ENCODE data around the gene KCNAB1. TPM values are rescaled to one million over a fixed set of nuclear protein-coding genes. Genes with fewer than 3 reads are reported as not detected.
"Not testable (repeated sequence)": the region's sequence is repeated elsewhere in the genome, so short reads cannot be mapped to it uniquely, and the experiment has no call there.

The KCNAB1 gene
- polyA plus RNA-seq, 2 donors = 0.61 to 1.3 TPM

DNA sequence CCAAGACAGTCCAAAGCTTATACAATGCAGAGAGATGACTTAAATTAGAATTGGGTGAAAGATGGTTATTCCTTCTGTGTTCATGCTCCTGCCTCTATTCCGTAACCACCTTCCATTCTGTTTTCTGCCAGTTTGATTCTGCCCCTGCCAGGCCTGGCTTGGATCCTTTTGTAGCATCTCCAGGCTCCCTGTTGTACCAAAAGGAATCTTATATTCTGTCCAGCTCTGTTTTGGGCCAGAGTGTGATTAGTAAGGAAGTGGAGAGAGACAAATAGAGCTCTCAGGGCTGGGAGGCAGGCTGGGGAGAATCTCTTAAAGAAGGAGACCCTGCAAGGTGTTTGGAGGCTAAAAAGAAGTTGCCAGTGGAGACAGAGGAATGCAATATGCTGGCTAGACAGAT is 63.8 kb downstream of the KCNAB1 start:
- H3K27me3 ChIP-seq (ENCODE audit: control insufficient read depth in 1 of 2, insufficient read depth in 2 of 2, low read length in 2 of 2) = no peaks in the 10 kb centered on the region
- no peaks in the 10 kb centered on the region for H3K9me3 ChIP-seq (ENCODE audit: control insufficient read depth in 2 of 2, insufficient read depth in 1 of 2, low read depth in 1 of 2, low read length in 1 of 2)
- H3K27ac ChIP-seq (ENCODE audit: low read depth in 2 of 2, low read length in 1 of 2) = no peak overlapping the region
- WGBS, 2 donors = 82 to 92% methylated on average over 1 of the region's 1 CpG
- H3K36me3 ChIP-seq (ENCODE audit: control insufficient read depth in 2 of 2, insufficient read depth in 2 of 2, low read length in 1 of 2) = no peaks in the 10 kb centered on the region
- no peak overlapping the region for H3K4me3 ChIP-seq (ENCODE audit: low read depth in 1 of 2, low read length in 2 of 2)
- no peaks in the 10 kb centered on the region for H3K4me1 ChIP-seq (ENCODE audit: control insufficient read depth in 2 of 2, insufficient read depth in 2 of 2, low read length in 1 of 2)

DNA sequence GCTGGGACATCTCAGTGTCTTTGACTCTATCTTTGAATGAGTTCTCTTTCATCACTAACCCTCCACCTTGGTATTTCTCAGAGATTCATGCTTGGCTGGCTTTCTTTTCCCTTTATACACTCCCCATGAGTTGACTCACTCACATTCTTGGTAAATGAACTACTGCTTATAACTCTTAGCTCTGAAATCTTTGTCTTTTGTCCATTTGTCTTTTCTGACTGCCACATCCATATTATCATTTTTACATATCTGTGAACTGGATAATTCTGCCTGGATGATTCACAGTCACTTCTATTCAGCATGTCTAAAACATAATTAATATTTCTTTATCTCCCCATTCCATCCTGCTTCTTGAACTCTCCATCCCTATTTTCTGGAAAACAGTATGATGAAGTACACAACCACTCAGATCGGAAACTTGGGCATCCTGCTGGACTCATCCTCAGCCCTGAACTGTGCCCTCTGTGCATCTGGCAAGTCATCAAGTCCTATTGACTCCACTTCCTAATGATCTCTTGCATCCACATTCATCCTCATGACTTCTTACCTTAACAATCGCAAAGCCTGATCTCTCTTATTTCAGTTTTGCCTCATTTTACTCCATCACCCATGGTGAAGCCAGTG is 66.9 kb downstream of the KCNAB1 start:
- no peaks in the 10 kb centered on the region for H3K9me3 ChIP-seq (ENCODE audit: control insufficient read depth in 2 of 2, insufficient read depth in 1 of 2, low read depth in 1 of 2, low read length in 1 of 2)

DNA sequence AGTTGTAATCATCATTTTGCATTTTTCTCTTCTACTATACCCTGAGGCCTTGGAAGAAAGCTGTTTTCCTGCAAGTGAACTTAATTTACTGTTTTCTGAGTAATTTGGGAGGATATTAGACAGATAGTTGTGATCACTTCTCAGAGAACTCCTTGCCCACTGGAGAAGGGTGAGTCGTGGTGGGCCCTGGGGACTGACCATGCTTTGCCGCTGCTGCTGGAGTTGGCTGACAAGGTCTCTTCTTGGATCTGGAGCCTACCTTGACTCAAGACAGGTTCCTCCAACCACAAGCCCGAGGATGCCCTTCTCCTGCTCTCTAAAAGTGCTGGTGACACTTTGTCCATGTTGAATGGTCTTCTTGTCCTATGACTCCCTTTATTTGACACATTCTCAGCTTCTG is 68.4 kb downstream of the KCNAB1 start:
- no peaks in the 10 kb centered on the region for H3K36me3 ChIP-seq (ENCODE audit: control insufficient read depth in 2 of 2, insufficient read depth in 2 of 2, low read length in 1 of 2)
- no peaks in the 10 kb centered on the region for H3K27me3 ChIP-seq (ENCODE audit: control insufficient read depth in 1 of 2, insufficient read depth in 2 of 2, low read length in 2 of 2)
- H3K27ac ChIP-seq (ENCODE audit: low read depth in 2 of 2, low read length in 1 of 2) = no peak overlapping the region
- WGBS, 2 donors = 86 to 90% methylated on average over 3 of the region's 3 CpGs
- no peak overlapping the region for H3K4me3 ChIP-seq (ENCODE audit: low read depth in 1 of 2, low read length in 2 of 2)
- H3K9me3 ChIP-seq (ENCODE audit: control insufficient read depth in 2 of 2, insufficient read depth in 1 of 2, low read depth in 1 of 2, low read length in 1 of 2) = no peaks in the 10 kb centered on the region
- no peaks in the 10 kb centered on the region for H3K4me1 ChIP-seq (ENCODE audit: control insufficient read depth in 2 of 2, insufficient read depth in 2 of 2, low read length in 1 of 2)

More for the DNA sequence above, 66.9 kb downstream of the KCNAB1 start:
- H3K36me3 ChIP-seq (ENCODE audit: control insufficient read depth in 2 of 2, insufficient read depth in 2 of 2, low read length in 1 of 2) = no peaks in the 10 kb centered on the region
- H3K4me3 ChIP-seq (ENCODE audit: low read depth in 1 of 2, low read length in 2 of 2) = no peak overlapping the region
- 91 to 97% methylated on average over 2 of the region's 2 CpGs for WGBS, 2 donors
- no peaks in the 10 kb centered on the region for H3K4me1 ChIP-seq (ENCODE audit: control insufficient read depth in 2 of 2, insufficient read depth in 2 of 2, low read length in 1 of 2)
- no peak overlapping the region for H3K27ac ChIP-seq (ENCODE audit: low read depth in 2 of 2, low read length in 1 of 2)
- H3K27me3 ChIP-seq (ENCODE audit: control insufficient read depth in 1 of 2, insufficient read depth in 2 of 2, low read length in 2 of 2) = no peaks in the 10 kb centered on the region

DNA sequence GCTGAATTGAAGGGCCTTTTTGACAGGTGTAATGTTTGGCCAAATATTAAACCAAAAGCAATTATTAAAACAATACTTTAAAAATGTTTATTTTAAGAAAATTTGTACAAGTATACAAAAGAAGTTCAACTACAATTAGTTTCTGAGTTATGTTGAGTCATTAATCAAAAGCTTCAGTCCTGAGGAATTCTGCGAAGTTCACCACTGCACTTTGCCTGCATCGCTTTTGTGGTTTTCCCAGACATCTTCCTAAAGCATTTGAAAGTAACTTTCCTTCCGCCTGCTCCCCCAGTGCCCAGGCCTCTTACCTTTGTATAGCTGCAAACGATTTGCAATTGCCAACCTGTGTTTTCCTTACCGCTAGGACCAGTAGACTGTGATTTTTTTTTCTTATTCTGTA is 69.5 kb downstream of the KCNAB1 start:
- Histone ChIP-seq H3K36me3 (ENCODE audit: control insufficient read depth in 2 of 2, insufficient read depth in 2 of 2, low read length in 1 of 2) (no peaks in the 10 kb centered on the region), H3K27me3 (ENCODE audit: control insufficient read depth in 1 of 2, insufficient read depth in 2 of 2, low read length in 2 of 2) (no peaks in the 10 kb centered on the region), H3K4me1 (ENCODE audit: control insufficient read depth in 2 of 2, insufficient read depth in 2 of 2, low read length in 1 of 2) (no peaks in the 10 kb centered on the region), H3K9me3 (ENCODE audit: control insufficient read depth in 2 of 2, insufficient read depth in 1 of 2, low read depth in 1 of 2, low read length in 1 of 2) (no peaks in the 10 kb centered on the region), H3K4me3 (ENCODE audit: low read depth in 1 of 2, low read length in 2 of 2) (no peak overlapping the region), H3K27ac (ENCODE audit: low read depth in 2 of 2, low read length in 1 of 2) (no peak overlapping the region)
- WGBS, 2 donors = 69 to 75% methylated on average over 5 of the region's 5 CpGs

DNA sequence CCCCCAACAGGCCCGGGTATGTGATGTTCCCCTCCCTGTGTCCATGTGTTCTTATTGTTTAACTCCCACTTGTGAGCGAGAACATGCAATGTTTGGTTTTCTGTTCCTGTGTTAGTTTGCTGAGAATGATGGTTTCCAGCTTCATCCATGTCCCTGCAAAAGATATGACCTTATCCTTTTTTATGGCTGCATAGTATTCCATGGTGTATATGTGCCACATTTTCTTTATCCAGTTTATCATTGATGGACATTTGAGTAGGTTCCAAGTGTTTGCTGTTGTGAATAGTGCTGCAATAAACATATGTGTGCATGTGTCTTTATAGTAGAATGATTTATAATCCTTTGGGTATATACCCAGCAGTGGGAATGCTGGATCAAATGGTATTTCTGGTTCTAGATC is 74.6 kb downstream of the KCNAB1 start:
- H3K9me3 ChIP-seq (ENCODE audit: control insufficient read depth in 2 of 2, insufficient read depth in 1 of 2, low read depth in 1 of 2, low read length in 1 of 2) = not testable (repeated sequence)

DNA sequence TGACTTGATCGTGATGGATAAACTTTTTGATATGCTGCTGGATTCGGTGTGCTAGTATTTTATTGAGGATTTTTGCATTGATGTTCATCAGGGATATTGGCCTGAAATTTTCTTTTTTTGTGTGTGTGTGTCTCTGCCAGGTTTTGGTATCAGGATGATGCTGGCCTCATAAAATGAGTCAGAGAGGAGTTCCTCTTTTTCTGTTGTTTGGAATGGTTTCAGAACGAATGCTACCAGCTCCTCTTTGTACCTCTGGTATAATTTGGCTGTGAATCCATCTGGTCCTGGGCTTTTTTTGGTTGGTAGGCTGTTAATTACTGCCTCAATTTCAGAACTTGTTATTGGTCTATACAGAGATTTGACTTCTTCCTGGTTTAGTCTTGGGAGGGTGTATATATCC is 76.8 kb downstream of the KCNAB1 start:
- not testable (repeated sequence) for H3K4me3 ChIP-seq (ENCODE audit: low read depth in 1 of 2, low read length in 2 of 2); H3K36me3 ChIP-seq (ENCODE audit: control insufficient read depth in 2 of 2, insufficient read depth in 2 of 2, low read length in 1 of 2); H3K27me3 ChIP-seq (ENCODE audit: control insufficient read depth in 1 of 2, insufficient read depth in 2 of 2, low read length in 2 of 2); H3K4me1 ChIP-seq (ENCODE audit: control insufficient read depth in 2 of 2, insufficient read depth in 2 of 2, low read length in 1 of 2); H3K9me3 ChIP-seq (ENCODE audit: control insufficient read depth in 2 of 2, insufficient read depth in 1 of 2, low read depth in 1 of 2, low read length in 1 of 2); H3K27ac ChIP-seq (ENCODE audit: low read depth in 2 of 2, low read length in 1 of 2)
- 78 to 81% methylated on average over 3 of the region's 3 CpGs for WGBS, 2 donors

More for the DNA sequence above, 74.6 kb downstream of the KCNAB1 start:
- not testable (repeated sequence) for H3K4me1 ChIP-seq (ENCODE audit: control insufficient read depth in 2 of 2, insufficient read depth in 2 of 2, low read length in 1 of 2); H3K4me3 ChIP-seq (ENCODE audit: low read depth in 1 of 2, low read length in 2 of 2); H3K27me3 ChIP-seq (ENCODE audit: control insufficient read depth in 1 of 2, insufficient read depth in 2 of 2, low read length in 2 of 2); H3K36me3 ChIP-seq (ENCODE audit: control insufficient read depth in 2 of 2, insufficient read depth in 2 of 2, low read length in 1 of 2); H3K27ac ChIP-seq (ENCODE audit: low read depth in 2 of 2, low read length in 1 of 2)
- 92 to 93% methylated on average over 2 of the region's 2 CpGs for WGBS, 2 donors

DNA sequence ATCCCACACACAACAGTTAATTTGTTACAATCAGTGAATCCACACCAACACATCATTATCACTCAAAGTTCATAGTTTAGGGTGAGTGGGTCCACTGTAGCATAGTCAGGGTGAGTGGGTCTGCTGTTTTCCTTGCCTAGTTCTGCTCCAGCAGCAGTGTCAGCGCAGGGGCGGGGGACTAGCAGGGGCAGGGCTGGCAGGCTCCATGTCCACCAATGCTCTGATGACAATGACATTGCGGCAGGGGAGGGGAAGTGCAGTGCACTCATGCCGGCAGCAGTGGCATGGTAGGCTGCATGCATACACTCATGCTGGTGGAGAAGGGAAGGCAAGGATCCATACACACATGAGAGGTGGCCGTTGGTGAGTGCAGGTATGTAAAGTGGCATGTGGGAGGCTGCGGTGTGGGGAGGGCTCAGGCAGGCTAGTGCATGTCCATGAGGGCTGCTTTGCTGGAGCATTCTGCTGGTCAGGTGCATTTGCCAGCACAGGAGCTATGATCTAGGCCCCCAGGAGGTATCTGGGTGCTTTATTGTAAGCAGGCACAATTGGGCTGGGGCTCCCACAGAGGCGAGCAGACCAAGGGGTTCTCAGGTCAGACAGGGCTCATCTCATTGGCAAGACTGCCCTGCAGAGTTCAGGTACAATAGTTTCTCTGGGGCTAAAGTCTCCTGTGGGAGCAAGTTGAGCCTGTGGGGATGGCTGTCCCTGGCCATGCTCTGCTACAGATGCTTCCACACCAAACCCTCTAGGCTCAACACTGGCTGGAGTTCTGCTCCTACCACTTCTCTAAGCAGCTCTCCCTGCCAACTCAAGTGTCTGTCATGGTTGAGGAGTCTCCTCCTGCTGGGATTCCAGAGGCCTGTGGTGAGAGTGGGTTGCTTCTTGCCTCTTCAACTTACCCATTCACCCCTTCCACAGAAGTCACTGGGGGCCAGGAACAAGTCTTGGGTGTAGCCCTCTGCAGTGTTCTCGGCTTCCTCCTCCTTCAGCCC is 81.3 kb downstream of the KCNAB1 start:
- Histone ChIP-seq H3K9me3 (ENCODE audit: control insufficient read depth in 2 of 2, insufficient read depth in 1 of 2, low read depth in 1 of 2, low read length in 1 of 2) (no peaks in the 10 kb centered on the region), H3K36me3 (ENCODE audit: control insufficient read depth in 2 of 2, insufficient read depth in 2 of 2, low read length in 1 of 2) (no peaks in the 10 kb centered on the region), H3K4me1 (ENCODE audit: control insufficient read depth in 2 of 2, insufficient read depth in 2 of 2, low read length in 1 of 2) (no peaks in the 10 kb centered on the region), H3K27me3 (ENCODE audit: control insufficient read depth in 1 of 2, insufficient read depth in 2 of 2, low read length in 2 of 2) (no peaks in the 10 kb centered on the region), H3K27ac (ENCODE audit: low read depth in 2 of 2, low read length in 1 of 2) (no peak overlapping the region), H3K4me3 (ENCODE audit: low read depth in 1 of 2, low read length in 2 of 2) (no peak overlapping the region)
- 82 to 84% methylated on average over 8 of the region's 8 CpGs for WGBS, 2 donors

DNA sequence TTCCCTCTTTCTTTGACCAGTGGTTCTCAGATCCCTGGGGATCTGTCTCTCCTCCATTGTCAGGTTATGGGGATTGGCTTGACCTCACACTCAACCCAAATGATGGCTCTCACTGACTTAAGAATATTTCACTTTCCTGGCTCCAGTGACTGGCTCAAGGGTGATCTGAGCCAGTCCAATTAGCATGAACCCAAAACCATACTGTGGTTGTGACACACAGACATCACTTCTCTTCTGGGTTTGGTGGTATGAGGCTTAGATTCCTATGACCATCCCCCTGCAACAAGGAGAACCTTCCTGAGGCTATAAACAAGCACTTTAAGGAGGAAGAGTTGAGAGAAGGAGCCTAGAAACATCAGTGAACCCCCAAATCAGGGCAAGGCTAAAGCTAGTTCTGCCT is 85.8 kb downstream of the KCNAB1 start:
- Histone ChIP-seq H3K27me3 (ENCODE audit: control insufficient read depth in 1 of 2, insufficient read depth in 2 of 2, low read length in 2 of 2) (no peaks in the 10 kb centered on the region), H3K4me3 (ENCODE audit: low read depth in 1 of 2, low read length in 2 of 2) (no peak overlapping the region), H3K9me3 (ENCODE audit: control insufficient read depth in 2 of 2, insufficient read depth in 1 of 2, low read depth in 1 of 2, low read length in 1 of 2) (no peaks in the 10 kb centered on the region), H3K36me3 (ENCODE audit: control insufficient read depth in 2 of 2, insufficient read depth in 2 of 2, low read length in 1 of 2) (no peaks in the 10 kb centered on the region), H3K4me1 (ENCODE audit: control insufficient read depth in 2 of 2, insufficient read depth in 2 of 2, low read length in 1 of 2) (no peaks in the 10 kb centered on the region), H3K27ac (ENCODE audit: low read depth in 2 of 2, low read length in 1 of 2) (no peak overlapping the region)

DNA sequence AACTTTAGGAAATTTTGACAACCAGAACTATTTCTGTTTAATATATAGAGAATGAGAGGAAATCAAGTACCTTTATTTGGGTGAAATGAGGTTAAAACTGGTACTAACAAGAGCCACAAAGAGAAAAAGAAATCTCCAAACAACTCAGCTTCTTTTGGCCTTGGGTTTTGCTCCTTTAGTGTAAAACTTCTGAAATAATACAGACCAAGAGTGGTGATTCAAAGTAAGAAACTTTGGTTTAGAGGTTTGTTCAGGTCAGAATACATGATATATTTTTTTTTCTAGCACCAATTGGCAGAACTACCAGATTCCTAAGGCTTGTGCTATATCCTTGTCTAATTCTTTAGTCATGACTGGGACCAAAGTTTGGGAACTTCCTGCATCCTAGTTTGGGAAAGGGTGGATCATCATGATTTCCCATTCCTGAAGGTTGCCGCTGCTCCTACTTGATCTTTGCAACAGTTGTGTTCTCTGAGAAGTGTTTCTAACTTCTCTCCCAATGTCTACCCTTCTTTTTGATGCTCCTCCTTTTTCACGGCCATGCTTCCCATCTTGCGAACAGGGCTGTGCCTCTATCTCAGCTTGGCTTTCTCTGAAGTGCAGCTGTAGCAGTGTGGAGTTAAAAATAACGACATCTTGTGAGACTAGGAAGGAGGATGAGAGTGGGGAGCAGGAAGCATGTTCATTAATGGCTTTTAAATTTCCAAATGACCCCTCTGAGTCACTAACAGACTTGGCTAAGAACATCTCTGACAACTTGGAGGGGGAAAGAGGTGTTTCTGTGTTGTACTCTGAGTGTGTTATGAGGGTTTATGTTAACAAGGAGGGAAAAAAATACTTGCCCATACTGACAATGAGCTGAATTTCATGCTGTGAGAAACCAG is 87.7 kb downstream of the KCNAB1 start:
- no peaks in the 10 kb centered on the region for H3K4me1 ChIP-seq (ENCODE audit: control insufficient read depth in 2 of 2, insufficient read depth in 2 of 2, low read length in 1 of 2)
- no peaks in the 10 kb centered on the region for H3K27me3 ChIP-seq (ENCODE audit: control insufficient read depth in 1 of 2, insufficient read depth in 2 of 2, low read length in 2 of 2)
- H3K36me3 ChIP-seq (ENCODE audit: control insufficient read depth in 2 of 2, insufficient read depth in 2 of 2, low read length in 1 of 2) = no peaks in the 10 kb centered on the region
- 67 to 76% methylated on average over 4 of the region's 4 CpGs for WGBS, 2 donors
- no peaks in the 10 kb centered on the region for H3K9me3 ChIP-seq (ENCODE audit: control insufficient read depth in 2 of 2, insufficient read depth in 1 of 2, low read depth in 1 of 2, low read length in 1 of 2)
- H3K4me3 ChIP-seq (ENCODE audit: low read depth in 1 of 2, low read length in 2 of 2) = no peak overlapping the region
- H3K27ac ChIP-seq (ENCODE audit: low read depth in 2 of 2, low read length in 1 of 2) = no peak overlapping the region

Data from esophagus (tissue), 2 donors.